Retina (tissue), 1 donor: Measurements from ENCODE around the gene PRR23B.
"Not testable (repeated sequence)": the region's sequence is repeated elsewhere in the genome, so short reads cannot be mapped to it uniquely, and the experiment has no call there.

ENCODE experiments used
- DNase-seq: peaks from one replicate; pipeline ENCODE4 v3.0.0-alpha.2; 2016

PRR23B gene

DNA sequence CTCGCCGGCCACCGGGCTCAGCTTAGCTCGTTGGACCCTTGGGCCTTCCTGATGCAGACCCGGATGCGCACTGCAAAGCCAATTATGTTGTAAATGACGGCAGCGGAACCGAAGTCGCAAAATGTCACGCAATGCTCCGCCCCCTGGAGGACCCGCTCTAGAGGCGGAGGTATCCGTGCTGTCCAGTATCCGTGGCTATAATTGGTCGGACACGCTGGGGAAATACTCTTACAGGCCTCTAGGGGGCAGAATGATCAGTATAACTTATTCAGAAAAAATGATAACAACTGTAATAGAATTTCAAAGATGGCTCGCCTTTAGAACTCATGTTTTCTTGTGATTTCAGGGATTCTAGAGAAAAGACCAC is at the start of gene PRR23B:
Gene PRR23B (minus strand): TSS at position 59 of the 367 bp plus-strand sequence. CDS start 265 bp downstream, outside the sequence.
- no peak for DNase-seq

DNA sequence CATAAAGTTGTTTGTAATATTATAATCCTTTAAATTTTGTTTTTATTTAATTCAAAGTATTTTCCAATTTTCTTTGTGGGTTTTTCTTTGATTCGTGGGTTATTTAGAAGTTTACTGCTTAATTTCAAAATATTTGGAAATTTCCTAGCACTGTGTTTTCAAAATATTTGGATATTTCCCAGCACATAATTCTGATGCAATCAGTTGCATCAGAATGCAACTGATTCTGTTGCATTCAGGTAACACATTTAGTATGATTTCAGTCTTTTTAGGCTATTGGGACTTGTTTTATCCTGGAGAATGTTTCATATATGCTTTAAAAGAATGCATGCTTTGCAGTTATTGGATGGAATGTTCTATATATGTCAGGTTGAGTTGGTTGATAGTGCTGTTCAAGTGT is 42.2 kb upstream of the PRR23B start:
- DNase-seq = no peak

DNA sequence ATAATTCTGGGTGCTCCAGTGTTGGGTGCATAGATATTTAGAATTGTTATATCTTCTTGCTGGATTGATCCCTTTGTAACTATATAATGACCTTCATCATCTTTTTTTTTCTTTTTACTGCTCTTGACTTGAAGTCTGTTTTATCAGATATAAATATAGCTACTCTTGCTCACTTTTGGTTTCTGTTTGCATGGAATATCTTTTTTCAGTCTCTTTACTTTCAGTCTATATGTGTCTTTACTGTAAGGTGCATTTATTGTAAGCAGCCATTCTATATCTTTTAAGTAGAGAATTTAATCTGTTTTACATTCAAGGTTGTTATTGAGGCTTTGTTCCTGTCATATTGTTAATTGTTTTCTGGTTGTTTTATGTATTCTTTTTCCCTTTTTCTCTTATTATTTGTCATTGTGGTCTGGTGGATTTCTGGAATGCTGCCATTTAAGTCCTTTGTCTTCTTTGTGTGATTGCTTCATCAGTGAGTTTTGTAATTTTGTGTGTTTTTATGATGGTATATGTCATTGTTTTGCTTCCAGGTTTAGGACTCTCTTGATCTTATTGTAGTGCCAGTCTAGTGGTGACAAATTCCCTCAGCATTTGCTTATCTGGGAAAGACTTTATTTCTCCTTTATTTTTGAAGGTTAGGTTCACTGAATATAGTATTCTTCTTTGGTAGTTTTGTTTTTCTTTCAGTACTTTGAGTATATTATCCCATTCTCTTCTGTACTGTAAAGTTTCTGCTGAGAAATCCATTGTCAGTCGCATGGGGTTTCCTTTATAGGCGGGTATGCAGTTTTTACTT is 32.3 kb upstream of the PRR23B start:
- DNase-seq = no peak

DNA sequence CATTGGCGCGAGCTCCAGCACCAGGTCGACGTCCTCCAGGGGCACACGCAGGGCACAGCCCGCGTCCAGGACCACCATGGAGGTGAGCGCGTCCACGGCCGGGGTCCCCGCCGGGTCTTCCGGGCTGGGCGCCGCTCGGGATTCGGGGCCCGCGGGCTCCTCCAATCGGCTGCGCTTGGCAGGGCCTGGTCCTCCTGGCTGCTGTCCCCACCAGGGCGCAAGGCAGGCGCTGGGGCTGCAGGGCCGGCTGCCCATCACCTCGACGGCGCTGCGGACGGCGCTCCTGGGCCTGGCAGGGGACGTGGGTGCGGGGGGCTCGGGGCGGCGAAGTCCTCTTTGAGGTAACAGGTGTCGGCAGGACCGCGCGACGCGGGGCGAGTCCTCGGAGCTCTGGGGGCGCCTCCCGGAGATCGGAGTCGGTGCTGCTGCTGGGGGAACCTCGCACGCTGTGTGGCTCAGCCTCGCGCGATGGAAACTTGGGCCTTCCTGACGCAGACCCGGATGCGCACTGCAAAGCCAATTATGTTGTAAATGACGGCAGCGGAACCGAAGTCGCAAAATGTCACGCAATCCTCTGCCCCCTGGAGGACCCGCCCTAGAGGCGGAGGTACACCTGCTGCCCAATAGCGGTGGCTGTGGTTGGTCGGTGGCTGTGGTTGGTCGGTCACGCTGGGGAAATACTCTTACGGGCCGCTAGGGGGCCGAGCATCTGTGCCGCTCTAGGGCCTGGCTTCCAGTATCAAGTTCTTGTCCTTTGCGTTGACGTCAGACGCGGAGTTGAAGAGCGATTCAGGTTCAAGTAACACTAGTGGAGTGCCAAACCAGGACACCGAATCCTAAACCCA is 23.9 kb upstream of the PRR23B start, which contains the start of gene PRR23C:
Gene PRR23C (minus strand): TSS at position 527 of the 845 bp plus-strand sequence. CDS start 272 bp downstream, at position 255.
- DNase-seq = no peak

DNA sequence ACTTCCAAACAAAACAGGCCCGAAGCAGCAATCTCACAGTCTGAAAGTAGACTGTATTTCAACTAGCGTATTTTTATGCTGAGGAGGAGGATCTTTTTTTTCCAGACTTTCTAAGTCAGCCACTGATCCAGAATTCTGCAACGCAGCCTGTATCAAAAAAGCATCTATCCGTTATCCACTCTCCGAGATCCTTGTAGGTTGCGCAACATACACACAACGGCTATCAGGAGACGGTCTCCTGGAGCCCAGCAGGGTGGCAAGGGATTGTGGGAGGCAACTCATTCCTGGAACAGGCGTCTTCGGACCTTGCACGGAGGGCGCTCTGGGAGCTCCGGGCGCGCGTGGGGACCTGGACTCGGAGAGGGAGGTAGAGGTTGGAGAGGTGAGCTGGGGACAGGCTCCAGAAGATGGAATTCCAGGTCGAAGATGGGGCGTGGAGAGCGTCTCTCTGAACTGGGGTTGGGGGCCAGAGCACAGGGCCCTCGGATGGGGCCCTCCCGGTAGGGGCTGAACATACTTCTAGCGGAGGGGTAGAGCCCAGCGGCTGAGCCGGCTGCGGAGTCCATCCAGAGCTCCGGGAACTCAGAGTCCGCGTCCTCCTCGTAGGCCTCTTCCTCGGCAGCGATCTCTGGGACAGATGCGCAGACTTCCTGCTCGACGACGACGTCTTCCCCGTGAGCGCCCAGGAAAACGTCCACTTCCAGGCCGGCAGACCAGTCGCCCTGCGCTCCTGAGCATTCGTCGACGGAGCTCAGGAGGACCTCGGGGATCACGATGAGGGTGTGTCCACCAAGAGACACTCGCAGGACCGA is 23.0 kb upstream of the PRR23B start:
- DNase-seq = no peak

DNA sequence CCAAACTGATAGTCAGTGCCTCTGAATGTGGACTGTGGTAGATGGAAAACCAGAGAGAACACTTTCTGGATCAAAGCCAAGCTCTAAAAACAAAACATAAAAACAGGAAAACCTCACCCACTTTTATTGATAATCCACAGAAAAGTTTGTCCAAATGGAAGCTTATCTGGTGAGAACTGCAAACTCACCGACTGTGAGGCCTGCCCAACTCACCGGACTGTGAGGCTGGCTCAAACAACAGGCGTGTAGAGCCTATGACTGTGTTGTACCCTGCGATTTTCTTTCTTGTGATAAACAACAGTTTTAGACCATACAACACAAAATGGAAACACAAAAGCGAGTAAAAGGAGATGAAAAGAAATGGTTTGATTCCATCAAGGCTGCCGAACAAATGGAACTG is 16.8 kb upstream of the PRR23B start:
- no peak for DNase-seq

DNA sequence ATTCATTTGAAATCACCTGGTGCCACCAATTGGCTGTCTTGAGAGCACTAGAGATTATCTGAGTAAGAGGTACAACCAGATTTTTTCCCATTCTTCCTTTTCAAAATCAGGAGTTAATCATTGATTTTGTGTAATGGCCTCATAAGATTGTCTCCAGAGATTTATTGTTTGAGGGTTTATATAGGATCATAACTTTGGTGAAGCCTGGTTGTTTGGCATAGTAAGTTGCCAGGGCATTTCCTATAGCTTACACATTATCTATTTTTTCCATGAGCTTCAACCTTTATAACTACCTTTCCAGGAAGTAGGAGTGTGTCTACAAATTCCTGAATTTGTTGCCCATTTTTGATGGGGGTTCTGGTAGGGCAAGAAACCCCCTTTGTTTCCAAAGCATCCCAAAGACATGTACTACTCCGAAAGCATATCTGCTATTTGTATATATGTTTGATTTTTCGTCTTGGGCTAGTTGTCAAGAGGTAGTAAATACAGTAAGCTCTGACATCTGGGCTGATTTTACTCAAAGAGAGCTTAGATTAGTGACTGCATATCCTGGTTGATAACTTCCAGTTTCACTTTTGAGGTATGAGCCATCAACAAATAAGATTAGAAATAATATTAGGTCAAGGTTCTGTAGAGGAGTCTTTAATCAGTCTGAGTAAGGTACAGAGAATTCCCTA is 11.7 kb upstream of the PRR23B start:
- no peak for DNase-seq

DNA sequence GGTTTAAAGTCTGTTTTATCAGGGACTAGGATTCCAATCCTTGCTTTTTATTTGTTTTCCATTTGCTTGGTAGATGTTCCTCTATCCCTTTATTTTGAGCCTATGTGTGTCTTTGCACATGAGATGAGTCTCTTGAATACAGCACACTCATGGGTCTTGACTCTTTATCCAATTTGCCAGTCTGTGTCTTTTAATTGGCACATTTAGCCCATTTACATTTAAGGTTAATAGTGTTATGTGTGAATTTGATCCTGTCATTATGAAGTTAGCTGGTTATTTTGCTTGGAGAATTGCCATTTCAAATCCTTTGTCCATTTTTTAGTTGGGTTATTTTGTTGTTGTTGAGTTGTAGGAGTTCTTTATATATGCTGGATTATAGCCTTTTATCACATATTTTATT is 9.8 kb upstream of the PRR23B start:
- DNase-seq = not testable (repeated sequence)

DNA sequence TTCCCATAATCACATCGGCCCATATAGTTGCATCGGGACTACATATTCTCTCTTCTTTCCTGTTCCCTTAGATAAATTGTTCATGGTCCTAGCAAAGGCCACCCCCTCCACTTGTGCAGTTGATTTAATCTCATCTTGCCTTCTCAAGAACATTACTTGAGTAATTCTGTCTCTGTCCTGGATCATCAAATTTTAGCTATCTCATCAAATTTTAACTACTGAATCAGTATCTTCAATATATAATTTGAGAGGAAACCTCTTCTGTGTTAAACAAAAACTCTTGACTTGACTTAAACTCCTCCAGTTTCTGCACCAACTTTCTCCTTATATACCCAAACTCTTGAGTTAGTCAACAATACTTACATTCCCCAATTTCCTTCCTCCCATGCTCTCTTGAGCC is 4.2 kb upstream of the PRR23B start:
- DNase-seq = no peak

DNA sequence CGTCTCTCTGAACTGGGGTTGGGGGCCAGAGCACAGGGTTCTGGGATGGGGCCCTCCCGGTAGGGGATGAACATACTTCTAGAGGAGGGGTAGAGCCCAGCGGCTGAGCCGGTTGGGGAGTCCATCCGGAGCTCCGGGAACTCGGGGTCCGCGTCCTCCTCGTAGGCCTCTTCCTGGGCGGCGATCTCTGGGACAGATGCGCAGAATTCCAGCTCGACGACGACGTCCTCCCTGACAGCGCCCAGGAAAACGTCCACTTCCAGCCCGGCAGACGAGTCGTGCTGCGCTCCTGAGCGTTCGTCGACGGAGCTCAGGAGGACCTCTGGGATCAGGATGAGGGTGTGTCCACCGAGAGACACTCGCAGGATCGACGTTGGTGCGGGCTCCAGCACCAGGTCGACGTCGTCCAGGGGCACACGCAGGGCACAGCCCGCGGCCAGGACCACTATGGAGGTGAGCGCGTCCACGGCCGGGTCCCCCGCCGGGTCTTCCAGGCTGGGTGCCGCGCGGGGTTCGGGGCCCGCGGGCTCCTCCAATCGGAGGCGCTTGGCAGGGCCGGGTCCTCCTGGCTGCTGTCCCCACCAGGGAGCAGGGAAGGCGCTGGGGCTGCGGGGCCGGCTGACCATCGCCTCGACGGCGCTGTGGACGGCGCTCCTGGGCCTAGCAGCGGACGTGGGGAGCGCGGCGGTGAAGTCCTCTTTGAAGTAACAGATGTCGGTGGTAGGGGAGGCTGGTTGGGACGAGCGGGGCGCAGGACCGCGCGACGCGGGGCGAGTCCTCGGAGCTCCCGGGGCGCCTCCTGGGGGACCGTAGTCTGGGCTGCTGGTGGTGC is 474 bp downstream of the PRR23B start:
- DNase-seq = no peak

DNA sequence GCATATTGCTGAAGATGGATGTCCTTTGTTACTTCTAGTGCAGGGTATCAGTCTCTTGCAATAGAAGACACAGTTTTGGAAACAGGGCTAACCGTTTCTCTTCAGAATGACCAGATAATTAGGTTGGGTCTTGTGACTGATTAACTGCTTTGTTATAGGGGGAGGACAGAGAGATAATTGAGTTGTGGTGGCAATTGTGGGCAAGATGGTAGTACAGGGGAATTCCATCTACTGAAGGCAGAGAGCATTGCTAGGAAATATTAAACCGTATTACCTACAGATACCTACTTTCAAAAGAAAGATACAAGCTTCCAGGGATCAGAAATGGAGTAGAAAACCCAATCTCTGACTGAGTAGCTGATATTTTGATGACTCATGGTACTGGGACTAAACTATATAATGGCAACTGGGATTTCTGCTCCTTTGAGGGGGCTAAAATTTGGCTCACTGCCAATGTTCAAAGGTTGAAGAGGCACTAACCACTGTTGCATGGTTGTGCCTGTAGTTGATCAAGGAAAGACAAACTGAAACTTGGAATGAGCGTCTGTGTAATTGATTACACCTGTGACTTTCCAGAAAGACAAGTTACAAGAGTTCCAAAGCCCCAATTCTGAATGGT is 4.2 kb downstream of the PRR23B start:
- DNase-seq = no peak

DNA sequence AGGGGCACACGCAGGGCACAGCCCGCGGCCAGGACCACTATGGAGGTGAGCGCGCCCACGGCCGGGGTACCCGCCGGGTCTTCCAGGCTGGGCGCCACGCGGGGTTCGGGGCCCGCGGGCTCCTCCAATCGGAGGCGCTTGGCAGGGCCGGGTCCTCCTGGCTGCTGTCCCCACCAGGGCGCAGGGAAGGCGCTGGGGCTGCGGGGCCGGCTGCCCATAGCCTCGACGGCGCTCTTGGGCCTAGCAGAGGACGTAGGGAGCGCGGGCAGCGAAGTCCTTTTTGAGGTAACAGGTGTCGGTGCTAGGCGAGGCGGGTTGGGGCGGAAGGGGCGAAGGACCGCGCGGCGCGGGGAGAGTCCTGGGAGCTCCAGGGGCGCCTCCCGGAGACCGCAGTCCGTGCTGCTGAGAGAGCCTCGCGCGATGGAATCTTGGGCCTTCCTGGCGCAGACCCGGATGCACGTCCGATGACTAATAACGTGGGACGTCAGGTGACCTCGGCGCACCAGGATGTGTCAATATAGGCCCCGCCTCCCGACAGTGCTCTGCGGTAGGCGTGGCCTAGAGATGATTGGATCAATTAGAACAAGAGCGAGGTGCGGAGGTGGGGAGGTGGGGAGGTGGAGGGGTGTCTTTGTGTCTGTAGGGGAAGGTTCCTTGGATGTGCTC is 14.5 kb downstream of the PRR23B start, which contains the start of gene PRR23A:
Gene PRR23A (minus strand): TSS at position 218 of the 666 bp plus-strand sequence. CDS start 0 bp downstream, at position 218.
- DNase-seq = no peak

DNA sequence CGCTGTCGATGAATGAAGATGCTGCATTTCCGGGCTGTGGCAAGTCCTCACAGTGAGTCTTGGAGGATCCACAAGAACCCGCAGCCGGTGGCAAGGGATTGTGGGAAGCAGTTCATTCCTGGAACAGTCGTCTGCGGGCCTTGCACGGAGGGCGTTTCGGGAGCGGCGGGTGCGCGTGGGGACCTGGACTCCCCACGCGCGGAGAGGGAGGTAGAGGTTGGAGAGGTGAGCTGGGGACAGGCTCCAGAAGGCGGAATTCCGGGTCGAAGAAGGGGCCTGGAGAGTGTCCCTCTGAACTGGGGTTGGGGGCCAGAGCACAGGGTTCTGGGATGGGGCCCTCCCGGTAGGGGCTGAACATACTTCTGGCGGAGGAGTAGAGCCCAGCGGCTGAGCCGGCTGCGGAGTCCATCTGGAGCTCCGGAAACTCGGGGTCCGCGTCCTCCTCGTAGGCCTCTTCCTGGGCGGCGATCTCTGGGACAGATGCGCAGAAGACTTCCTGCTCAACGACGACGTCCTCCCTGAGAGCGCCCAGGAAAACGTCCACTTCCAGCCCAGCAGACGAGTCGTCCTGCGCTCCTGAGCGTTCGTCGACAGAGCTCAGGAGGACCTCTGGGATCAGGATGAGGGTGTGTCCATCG is 15.3 kb downstream of the PRR23B start:
- no peak for DNase-seq

DNA sequence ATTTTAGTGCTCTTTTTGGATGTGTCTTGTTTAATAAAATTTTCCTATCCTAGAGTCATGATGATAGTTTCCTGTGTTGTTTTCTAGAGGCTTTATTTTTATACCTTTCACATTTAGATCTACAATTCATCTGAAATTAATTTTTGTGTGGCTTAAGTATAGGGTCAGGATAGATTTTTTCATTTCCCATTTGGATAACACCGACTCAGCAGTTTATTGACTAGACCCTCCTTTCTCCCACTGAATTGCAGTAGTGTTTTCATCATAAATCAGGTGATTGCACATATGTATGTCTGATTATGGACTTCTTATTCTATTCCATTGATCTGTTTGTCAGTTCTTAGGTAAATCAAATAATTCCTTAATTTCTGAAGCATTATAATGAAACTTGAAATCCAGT is 25.0 kb downstream of the PRR23B start:
- DNase-seq = no peak

DNA sequence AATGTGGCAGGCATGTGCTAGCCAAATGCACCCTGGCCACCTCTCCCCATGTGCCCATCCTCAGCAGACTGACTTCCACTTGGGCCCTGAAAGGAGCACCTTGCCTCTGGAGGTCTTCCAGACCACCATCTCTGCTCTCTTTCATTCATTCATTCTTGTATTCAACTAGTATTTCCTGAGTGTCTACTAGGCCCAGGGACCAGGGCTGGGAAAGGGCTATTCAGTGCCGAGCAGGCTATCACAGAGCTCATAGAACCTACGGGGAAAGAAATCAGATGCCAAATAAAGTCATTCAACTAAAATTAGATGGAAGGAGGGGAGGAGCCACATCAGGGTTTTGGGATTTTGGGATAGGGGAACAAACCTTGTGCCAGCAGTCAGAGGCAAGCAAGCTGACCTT is 33.5 kb downstream of the PRR23B start:
- no peak for DNase-seq

DNA sequence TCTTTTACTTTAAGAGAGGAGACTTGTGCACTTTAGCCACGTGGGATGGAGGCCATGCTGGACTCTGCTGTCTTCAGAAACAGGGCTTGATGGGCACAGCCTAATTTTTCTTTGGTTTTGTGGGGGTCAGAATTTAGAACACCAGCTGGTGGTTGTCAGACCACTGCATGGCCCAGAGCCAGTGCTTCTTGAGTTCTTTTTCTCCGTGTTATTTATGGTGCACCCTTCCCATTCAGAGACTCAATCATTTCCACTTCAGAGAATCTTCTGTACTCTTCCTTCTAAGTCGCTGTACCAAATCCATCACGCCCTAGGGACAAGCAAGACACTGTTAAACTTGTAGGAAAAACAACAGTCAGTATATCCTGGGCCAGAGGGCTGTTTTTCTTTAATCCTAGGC is 34.8 kb downstream of the PRR23B start:
- no peak for DNase-seq

DNA sequence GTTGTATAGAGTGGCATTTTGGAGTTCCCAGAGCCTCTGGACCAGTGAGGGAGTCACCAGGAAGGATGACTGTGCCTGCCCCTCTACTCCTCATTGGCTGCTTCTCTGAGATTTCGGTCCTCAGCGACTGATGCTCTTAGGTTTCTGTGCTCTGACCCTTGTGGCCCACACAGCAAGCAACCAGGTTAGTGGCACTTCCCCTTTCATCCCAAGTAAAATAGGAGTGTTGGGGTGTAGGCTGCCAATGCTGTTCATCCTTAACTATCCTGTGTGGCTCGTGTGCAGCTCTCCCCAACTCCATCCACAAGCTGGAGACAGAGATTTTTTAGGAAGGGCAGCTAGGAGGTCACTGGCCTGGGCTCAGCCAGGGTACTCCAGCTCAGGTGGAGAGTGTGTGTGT is 35.9 kb downstream of the PRR23B start:
- DNase-seq = no peak

DNA sequence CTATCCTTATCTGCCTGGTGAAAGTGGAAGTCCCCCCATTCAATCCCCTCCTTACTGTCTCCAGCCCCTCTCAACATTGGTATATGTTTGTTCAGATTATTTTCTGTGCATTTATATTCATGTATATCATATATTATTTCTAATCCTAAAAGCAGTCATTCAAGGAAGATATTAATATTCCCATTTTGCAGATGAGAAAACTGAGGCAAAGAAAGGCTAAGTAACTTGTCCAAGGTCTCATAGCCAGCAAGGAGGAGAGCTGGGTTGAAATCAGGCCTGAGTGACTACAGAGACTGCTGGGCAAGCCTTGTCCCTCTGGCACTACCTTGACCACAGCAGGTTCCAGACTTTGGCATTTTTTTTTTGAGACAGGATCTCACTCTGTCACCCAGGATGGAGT is 44.7 kb downstream of the PRR23B start:
- DNase-seq = no peak

DNA sequence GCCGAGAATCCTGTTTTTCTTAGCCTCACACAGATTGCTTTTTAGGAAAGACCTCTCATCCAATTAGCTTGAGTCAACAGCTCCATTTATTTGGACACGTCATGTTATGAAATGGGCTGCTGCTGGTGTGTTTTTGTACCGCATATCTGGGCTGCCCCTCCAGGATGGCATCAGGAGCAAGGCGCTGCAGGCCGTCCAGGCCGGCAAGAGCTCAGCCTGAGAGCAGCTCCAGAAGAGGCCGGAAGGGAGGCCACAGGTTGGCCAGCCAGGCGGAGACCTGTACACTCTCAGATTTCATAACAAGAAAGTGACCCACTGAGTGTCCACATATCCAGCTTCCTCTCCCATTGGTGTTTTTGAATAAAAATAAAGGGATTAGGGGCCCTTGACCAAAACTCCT is 45.4 kb downstream of the PRR23B start:
- no peak for DNase-seq

DNA sequence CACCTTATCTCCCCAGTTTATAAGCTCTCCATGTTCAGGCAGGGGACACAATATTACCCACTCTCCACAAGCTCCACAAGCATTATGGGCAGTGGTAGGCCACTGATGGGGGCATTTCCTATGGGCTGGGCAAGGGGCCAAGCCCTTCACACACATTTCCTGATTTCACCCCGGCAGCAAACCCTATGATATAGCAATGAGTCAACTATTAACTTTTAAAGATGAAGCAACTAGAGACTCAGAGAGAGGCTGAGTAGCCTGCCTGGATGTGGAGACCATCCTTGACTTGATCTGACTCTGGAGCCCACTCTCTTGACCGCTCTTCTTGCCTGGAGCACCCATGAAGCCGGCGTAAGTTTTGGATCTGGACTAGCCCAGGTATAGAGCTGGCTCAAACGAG is 46.3 kb downstream of the PRR23B start:
- DNase-seq = no peak
